IMR-90 (cell line): Measurements from ENCODE around the gene C22orf31. TPM values are rescaled to one million over a fixed set of nuclear protein-coding genes. Genes with fewer than 3 reads are reported as not detected.

Source experiments
- ATAC-seq: fragments of 200-7000 bp; cut with Tn5 transposase; 2 replicates; pipeline ENCODE4 v1.9.1; 2020; ENCODE audit warnings: low read depth, mild to moderate bottlenecking, moderate library complexity
- BruUV-seq: library from RNA; stranded (reverse); fragments of 400-500 nt; replicated peaks from 2 replicates; lab custom pipeline; 2021; lab: Mats Ljungman, UMichigan
- CTCF ChIA-PET: fragments of 300-600 bp; formaldehyde crosslinking; extraction: SDS; loops from one replicate; lab custom pipeline; 2021; ENCODE audit warnings: antibody characterized with exemption; lab: Yijun Ruan, JAX
- POLR2A ChIA-PET: fragments of 300-600 bp; sonication (Branson Sonifier 250); formaldehyde crosslinking; loops from one replicate; lab custom pipeline; 2022; ENCODE audit warnings: antibody characterized with exemption; ENCODE audit not compliant: unreplicated experiment; lab: Charles Lee
- DNase-seq: peaks from one replicate; pipeline ENCODE4 v3.0.0; 2013
- H2AFZ ChIP-seq: replicated peaks from 2 replicates; pipeline ENCODE3; 2013; ENCODE audit warnings: low read length, mild to moderate bottlenecking; ENCODE audit not compliant: poor library complexity
- H2AK5ac ChIP-seq: 2 replicates; pipeline ENCODE4 v1.6.1; 2013; ENCODE audit warnings: low read depth, low read length, inconsistent platforms
- H2AK9ac ChIP-seq: replicated peaks from 2 replicates; pipeline ENCODE3; 2013; ENCODE audit warnings: mild to moderate bottlenecking, low read depth, low read length, moderate library complexity; ENCODE audit not compliant: poor library complexity
- H2BK120ac ChIP-seq: 2 replicates; pipeline ENCODE4 v1.6.1; 2013; ENCODE audit warnings: low read depth, low read length, inconsistent platforms
- H2BK15ac ChIP-seq: 3 replicates; pipeline ENCODE4 v1.6.1; 2013; ENCODE audit warnings: low read depth, low read length, inconsistent platforms
- H2BK20ac ChIP-seq: 2 replicates; pipeline ENCODE4 v1.6.1; 2013; ENCODE audit warnings: low read depth, mild to moderate bottlenecking, inconsistent platforms, low read length, moderate library complexity
- H2BK5ac ChIP-seq: 2 replicates; pipeline ENCODE4 v1.6.1; 2013; ENCODE audit warnings: mild to moderate bottlenecking, low read depth, low read length, inconsistent platforms; ENCODE audit not compliant: poor library complexity, severe bottlenecking
- H3K14ac ChIP-seq: replicated peaks from 2 replicates; pipeline ENCODE4 v1.6.1; 2013; ENCODE audit warnings: low read depth, low read length, inconsistent platforms
- H3K18ac ChIP-seq: 2 replicates; pipeline ENCODE4 v1.6.1; 2013; ENCODE audit warnings: low read depth, low read length, control low read depth
- H3K23ac ChIP-seq: 2 replicates; pipeline ENCODE4 v1.6.1; 2013; ENCODE audit warnings: low read depth, low read length, inconsistent platforms
- H3K27ac ChIP-seq: 2 replicates; pipeline ENCODE4 v1.5.1; 2013; ENCODE audit warnings: mild to moderate bottlenecking, control low read depth, low read length; ENCODE audit not compliant: insufficient read depth
- H3K27me3 ChIP-seq: 2 replicates; pipeline ENCODE4 v1.6.1; 2013; ENCODE audit warnings: low read length; ENCODE audit not compliant: control insufficient read depth, insufficient read depth
- H3K36me3 ChIP-seq: 2 replicates; pipeline ENCODE4 v1.6.1; 2013; ENCODE audit warnings: low read length, mixed read lengths; ENCODE audit not compliant: control insufficient read depth, insufficient read depth
- H3K4ac ChIP-seq: 2 replicates; pipeline ENCODE4 v1.6.1; 2013; ENCODE audit warnings: low read depth, low read length, inconsistent platforms
- H3K4me1 ChIP-seq: 2 replicates; pipeline ENCODE4 v1.6.1; 2013; ENCODE audit warnings: low read length, mixed read lengths; ENCODE audit not compliant: control insufficient read depth, insufficient read depth
- H3K4me2 ChIP-seq: 2 replicates; pipeline ENCODE4 v1.6.1; 2013; ENCODE audit warnings: low read depth, mild to moderate bottlenecking, control low read depth, low read length, moderate library complexity
- H3K4me3 ChIP-seq: 2 replicates; pipeline ENCODE4 v1.5.1; 2013; ENCODE audit warnings: low read depth, mild to moderate bottlenecking, control low read depth, low read length, moderate library complexity; ENCODE audit not compliant: insufficient read depth
- H3K56ac ChIP-seq: 2 replicates; pipeline ENCODE4 v1.6.1; 2013; ENCODE audit warnings: low read length, inconsistent platforms; ENCODE audit not compliant: insufficient read depth; ENCODE audit errors: extremely low read depth
- H3K79me1 ChIP-seq, 2 experiments: 2 replicates each; pipeline ENCODE4 v1.6.1; 2013; ENCODE audit warnings: low read length in 2 of 2, inconsistent platforms in 1 of 2, low read depth in 1 of 2
- H3K9ac ChIP-seq: 2 replicates; pipeline ENCODE4 v1.6.1; 2013; ENCODE audit warnings: low read depth, low read length, control low read depth
- H3K9me1 ChIP-seq: 2 replicates; pipeline ENCODE4 v1.6.1; 2013; ENCODE audit warnings: low read length, inconsistent platforms; ENCODE audit not compliant: insufficient read depth
- H3K9me3 ChIP-seq: 2 replicates; pipeline ENCODE4 v1.6.1; 2013; ENCODE audit warnings: low read length; ENCODE audit not compliant: control insufficient read depth, insufficient read depth
- H4K20me1 ChIP-seq: 2 replicates; pipeline ENCODE4 v1.6.1; 2013; ENCODE audit warnings: low read length, inconsistent platforms; ENCODE audit not compliant: insufficient read depth
- H4K5ac ChIP-seq: 2 replicates; pipeline ENCODE4 v1.6.1; 2013; ENCODE audit warnings: mild to moderate bottlenecking, low read depth, low read length, control low read depth
- H4K8ac ChIP-seq, 2 experiments: 2 replicates each; pipeline ENCODE4 v1.6.1; 2013; ENCODE audit warnings: low read depth in 2 of 2, low read length in 2 of 2, control low read depth in 1 of 2, inconsistent platforms in 1 of 2
- H4K91ac ChIP-seq: 2 replicates; pipeline ENCODE4 v1.6.1; 2013; ENCODE audit warnings: low read depth, low read length, inconsistent platforms; ENCODE audit not compliant: insufficient read depth
- CEBPB ChIP-seq: IDR thresholded peaks from 2 replicates; pipeline ENCODE4 v1.6.1; 2012; ENCODE audit warnings: low read depth, low read length, improper control_type of control experiment
- POLR2A ChIP-seq: IDR thresholded peaks from 2 replicates; pipeline ENCODE4 v1.6.1; 2012; ENCODE audit warnings: mild to moderate bottlenecking, low read depth, low read length
- RAD21 ChIP-seq: IDR thresholded peaks from 2 replicates; pipeline ENCODE4 v1.6.1; 2012; ENCODE audit warnings: low read length, improper control_type of control experiment
- WGBS, 2 experiments: methylation state at CpG; one replicate each; pipeline versions ENCODE4 v1.1.5 to v1.1.7; 2013; ENCODE audit warnings: missing lambda C conversion rate in 2 of 2; ENCODE audit not compliant: insufficient read length in 1 of 2; ENCODE audit errors: extremely low coverage in 2 of 2; 5-methylcytosine and 5-hydroxymethylcytosine counted together
- dilution Hi-C: fragments of 300-500 bp; cut with HindIII; formaldehyde crosslinking; loops from one replicate; pipeline ENCODE4 v1.14.3; 2018; ENCODE audit warnings: low sequenced_read_pairs; ENCODE audit not compliant: unreplicated experiment
- in situ Hi-C: fragments of 300-500 bp; cut with MboI; formaldehyde crosslinking; loops from 3 replicates; pipeline ENCODE4 v1.14.3; 2019; ENCODE audit warnings: low sequenced_read_pairs, inconsistent platforms, mixed read lengths
- intact Hi-C: fragments of 100-400 bp; cut with micrococcal nuclease; formaldehyde crosslinking; loops from 2 replicates; pipeline ENCODE4 v1.10.0; 2022
- polyA plus RNA-seq, 3 experiments: library from polyadenylated mRNA; depleted of rRNA; stranded (reverse); fragments of >200 nt; gene quantifications; 2 replicates each; pipeline ENCODE4 v1.2.3, GENCODE V29; 2012; ENCODE audit warnings: low replicate concordance in 1 of 3
- total RNA-seq: library from RNA; depleted of rRNA; stranded (reverse); fragments of >200 nt; gene quantifications from 2 replicates; pipeline ENCODE4 v1.2.3, GENCODE V29; 2012

Gene C22orf31
- total and polyA plus RNA-seq, 2 of the 4 experiments (the other 2 are of a cell fraction), result not detected

GRCh38 chr22:29028468-29028867 lies 33.2 kb downstream of the C22orf31 start:
- H2BK5ac ChIP-seq, result no peak overlapping the region
- no peak overlapping the region for H3K23ac ChIP-seq
- H2BK20ac ChIP-seq, result no peak overlapping the region
- WGBS, 2 experiments, result 83% methylated on average over 2 of the region's 4 CpGs; no CpG with 5 or more reads in 1 of the 2 experiments
- ChIA-PET POLR2A (no interaction called here), CTCF (interaction anchor here (1.0 to 1.3 kb wide), 2 partner anchors 9 to 173 kb away, joined by 3 to 4 read pairs; no protein-coding TSS in a partner anchor)
- H4K8ac ChIP-seq, result no peak overlapping the region
- no peak overlapping the region for H3K56ac ChIP-seq
- no peak overlapping the region for H3K4me3 ChIP-seq
- no peaks in the 10 kb centered on the region for H3K36me3 ChIP-seq
- BruUV-seq, result no TSS peak
- H4K5ac ChIP-seq, result no peak overlapping the region
- ATAC-seq (no peak), DNase-seq (no peak)
- H3K14ac ChIP-seq, result no peak overlapping the region
- no peak overlapping the region for H2AK5ac ChIP-seq
- no peak overlapping the region for H2AFZ ChIP-seq
- H3K27me3 ChIP-seq, result no peaks in the 10 kb centered on the region
- dilution Hi-C loops, result no loop called here
- H3K9me3 ChIP-seq, result no peaks in the 10 kb centered on the region
- no peak overlapping the region for H2AK9ac ChIP-seq
- no peak overlapping the region for H3K18ac ChIP-seq
- H3K27ac ChIP-seq, result no peak overlapping the region
- no peak overlapping the region for H3K4ac ChIP-seq
- intact Hi-C loops, result no loop called here
- H4K91ac ChIP-seq, result no peak overlapping the region
- H3K79me1 ChIP-seq, result peaks cover 10 to 17% of the 10 kb centered on the region in 2 experiments; a peak in 3 of 4 replicates
- no peak overlapping the region for H3K9ac ChIP-seq
- peaks cover 18% of the 10 kb centered on the region for H3K4me1 ChIP-seq
- H2BK120ac ChIP-seq, result no peak overlapping the region
- H3K9me1 ChIP-seq, result peaks cover 18% of the 10 kb centered on the region
- in situ Hi-C loops, result no loop called here
- H3K4me2 ChIP-seq, result no peak overlapping the region
- TF ChIP-seq RAD21, result no peak
- TF ChIP-seq POLR2A, result no peak
- TF ChIP-seq CEBPB, result peak; percentile 19; the same call in 1 of the 2 replicates
- H4K20me1 ChIP-seq, result no peaks in the 10 kb centered on the region
- H2BK15ac ChIP-seq, result no peak overlapping the region
